HG02943 (cell line): ENCODE results near the gene TMEM178B.

ENCODE experiments used
- ATAC-seq: cut with Tn5 transposase; IDR thresholded peaks from one replicate; pipeline ENCODE4 v1.9.1; 2021; ENCODE audit warnings: mild to moderate bottlenecking, low read depth, moderate library complexity; ENCODE audit not compliant: unreplicated experiment

Gene TMEM178B

DNA sequence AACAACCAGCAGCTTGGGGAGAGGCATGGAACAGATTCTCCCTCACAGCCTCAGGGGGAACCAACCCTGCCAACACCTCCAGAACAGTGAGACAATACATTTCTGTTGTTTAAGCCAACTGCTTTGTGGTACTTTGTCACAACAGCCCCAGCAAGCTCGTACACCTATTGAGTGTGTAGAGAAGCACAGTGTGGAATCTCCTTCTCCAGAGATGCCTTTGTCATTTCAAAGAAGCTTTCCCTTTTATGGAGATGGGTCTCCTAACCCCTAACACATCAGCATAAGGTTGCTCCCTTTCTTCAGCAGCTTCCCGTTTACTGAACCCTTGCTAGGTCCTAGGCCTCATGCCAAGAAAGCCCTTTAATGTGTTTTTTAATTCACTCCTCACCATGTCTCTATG, 416.6 kb downstream of the TMEM178B start:
- ATAC-seq, result no peak

GRCh38 chr7:141495057-141495456, 421.2 kb downstream of the TMEM178B start:
- no peak for ATAC-seq

DNA sequence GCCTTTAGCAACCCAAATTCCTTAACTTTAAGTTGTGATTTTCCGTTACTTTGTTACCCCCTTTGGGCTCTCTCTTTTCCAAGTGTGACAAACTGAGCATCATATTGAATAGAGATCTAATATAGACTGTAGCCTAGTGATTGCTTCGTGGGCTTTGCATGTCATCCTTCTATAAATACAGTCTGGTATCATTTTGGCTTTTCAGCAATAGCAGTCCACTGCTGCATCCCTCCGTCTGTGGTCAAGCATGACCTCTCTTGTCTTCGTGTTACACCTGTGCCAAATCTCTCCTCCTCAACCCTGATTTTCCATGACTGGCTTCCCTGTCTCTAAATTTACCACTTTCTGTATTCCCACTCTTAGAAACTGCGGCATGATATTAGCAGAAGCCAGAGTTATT, 423.5 kb downstream of the TMEM178B start:
- no peak for ATAC-seq

DNA sequence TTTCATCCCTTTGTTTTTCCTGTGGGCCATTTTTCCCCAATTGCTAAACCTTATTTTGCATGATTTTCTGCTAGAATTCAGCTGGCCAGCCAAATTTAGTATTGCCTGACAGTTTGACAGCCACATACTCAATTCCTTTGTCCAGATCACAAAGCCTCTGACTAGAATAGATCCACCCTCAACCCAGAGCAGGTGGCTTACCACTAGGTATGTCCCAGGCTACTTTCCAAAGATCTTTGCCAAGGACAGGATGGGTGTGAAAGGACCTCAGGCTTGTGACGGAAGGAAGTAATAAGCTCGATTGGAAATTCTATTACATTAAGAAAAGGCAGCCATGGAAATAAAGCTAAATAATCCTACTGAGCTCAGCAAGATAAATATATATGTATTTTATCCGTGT, 426.7 kb downstream of the TMEM178B start:
- no peak for ATAC-seq

DNA sequence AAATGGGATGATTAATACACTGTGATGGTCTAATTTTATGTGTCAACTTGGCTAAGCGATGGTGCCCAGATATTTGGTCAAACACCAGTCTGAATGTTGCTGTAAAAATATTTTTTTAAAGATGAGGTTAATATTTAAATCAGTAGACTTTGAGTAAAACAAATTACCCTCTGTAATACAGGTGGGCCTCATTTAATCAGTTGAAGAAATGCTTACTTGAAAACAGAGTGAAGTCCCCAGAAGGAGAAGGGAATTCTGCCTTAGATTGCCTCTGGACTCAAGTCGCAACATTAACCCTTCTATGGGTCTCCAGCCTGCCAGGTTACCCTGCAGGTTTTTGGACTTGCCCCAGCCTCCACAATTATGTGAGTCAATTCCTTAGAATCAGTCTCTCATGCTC, 427.6 kb downstream of the TMEM178B start:
- ATAC-seq, result no peak

- no peak for ATAC-seq
These were observed 437.4 kb downstream of the TMEM178B start for GRCh38 chr7:141511316-141511675.

DNA sequence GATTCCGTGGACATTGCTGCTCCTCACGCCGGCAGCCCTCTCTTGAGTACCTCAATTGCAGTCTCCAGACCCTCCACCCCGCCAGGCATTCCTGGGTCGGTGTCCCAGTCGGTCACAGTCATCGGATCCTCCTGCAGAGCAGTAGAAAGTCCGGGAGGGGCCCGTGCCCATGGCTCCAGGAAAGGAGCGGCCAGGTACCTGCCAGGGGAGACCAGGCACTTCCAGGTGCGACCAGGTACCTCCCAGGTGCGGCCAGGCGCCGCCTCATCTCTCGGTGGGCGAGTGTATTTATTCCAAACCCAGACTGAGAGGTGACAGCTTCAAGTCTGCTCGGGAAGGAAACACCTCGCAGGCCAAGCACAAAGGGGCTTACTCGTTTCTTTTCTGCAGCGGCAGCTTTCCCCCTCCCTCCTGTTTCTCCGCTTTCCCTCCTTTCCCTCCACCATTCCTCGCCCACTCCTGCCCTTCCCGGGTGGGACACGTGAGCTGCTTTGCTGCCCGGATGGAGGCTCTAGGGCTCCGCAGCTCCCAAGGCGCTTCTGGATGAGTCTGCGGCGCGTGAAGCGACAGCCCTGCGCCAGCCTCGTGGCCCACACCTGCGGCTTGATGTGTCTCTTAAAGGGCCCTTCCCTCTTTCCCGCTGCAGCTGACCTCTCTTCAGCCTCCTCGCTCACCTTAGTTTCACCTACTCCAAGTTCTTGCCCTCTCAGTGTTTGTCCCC, 438.0 kb downstream of the TMEM178B start:
- ATAC-seq, result no peak

- no peak for ATAC-seq
These were observed 438.7 kb downstream of the TMEM178B start for GRCh38 chr7:141512597-141512996.

DNA sequence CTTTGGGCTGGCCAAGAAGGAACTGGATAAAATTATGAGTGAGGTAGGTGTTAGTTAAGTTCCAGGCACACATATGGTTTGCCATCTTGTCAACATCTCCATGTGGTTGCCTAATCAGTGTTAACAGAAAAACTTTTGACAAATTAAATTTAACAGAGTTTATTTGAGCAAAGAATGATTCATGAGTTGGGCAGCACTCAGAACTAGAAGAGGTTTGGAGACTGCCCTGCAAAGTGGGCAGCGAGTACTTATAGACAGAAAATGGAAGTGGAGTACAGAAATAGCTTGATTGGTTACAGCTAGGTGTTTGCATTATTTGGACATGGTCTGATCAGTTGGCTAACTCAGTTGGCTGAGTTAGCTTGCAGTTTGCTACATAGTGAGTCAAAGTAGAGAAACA, 439.9 kb downstream of the TMEM178B start:
- no peak for ATAC-seq

DNA sequence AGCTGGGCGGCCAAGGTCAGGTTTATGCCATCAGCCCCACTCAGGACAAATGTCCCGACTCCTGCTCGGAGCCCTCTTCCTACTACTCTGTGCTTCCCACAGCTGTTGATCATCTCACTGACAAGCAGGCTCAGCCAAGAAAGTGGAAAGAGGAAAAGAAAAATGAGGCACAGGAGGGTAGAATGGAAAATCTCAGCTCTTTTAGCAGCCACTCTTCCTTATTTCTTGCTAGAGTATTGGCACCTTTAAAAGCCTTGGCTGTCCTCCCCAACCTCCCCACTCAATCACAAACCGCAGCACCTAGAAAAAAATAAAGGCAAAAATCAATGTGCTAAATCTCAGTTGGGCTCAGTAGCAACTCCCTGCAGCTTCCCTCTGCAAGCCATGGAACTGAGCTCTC, 442.1 kb downstream of the TMEM178B start:
- no peak for ATAC-seq

DNA sequence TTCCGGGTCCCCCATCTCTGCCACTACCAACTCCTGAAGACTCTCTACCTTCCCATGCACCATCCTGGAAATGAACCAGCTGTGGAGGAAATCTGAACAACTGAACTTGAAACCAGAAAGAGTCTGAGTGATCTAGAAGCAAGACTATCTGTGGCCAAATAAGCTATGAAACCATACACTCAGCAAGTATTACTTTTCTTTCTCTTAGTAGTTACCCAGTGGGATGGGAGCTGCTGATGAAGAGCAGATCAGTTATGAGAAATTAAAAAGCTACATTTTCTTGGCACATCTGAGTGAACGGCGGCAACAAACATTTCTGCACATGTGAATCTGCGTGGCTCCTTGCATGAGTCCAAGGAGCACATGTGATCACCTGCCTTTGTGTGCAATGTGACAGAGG, 445.8 kb downstream of the TMEM178B start:
- ATAC-seq, result no peak

DNA sequence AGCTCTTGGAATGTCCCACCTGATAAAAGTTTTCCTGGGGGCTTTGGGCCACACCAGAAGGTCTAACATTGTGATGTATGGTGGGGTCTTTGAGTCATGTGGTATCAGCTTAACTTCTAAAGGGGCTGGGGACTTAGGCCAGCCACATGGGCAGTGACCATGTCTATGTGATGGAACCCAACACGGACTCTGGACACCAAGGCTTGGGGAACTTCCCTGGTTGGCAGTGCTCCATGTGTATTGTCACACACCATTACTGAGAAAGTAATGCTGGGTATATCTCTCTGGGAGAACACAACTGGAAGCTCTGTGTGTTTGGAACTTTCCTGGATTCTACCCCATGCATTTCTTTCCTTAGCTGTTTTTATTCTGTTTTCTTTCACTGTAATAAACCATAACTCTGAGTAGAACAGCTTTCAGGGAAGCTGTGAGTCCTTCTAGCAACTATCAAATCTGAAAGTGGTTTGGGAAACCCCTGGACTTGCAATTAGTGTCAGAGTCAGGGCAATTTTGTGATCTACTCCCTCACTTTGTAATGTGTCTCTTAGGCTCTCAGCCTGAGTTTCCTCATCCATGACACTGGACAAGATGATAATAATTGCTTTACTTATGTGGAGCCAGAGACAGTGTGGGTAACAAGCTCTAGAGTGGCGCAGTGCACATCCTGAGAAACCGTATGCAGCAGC, 448.9 kb downstream of the TMEM178B start:
- ATAC-seq, result no peak

DNA sequence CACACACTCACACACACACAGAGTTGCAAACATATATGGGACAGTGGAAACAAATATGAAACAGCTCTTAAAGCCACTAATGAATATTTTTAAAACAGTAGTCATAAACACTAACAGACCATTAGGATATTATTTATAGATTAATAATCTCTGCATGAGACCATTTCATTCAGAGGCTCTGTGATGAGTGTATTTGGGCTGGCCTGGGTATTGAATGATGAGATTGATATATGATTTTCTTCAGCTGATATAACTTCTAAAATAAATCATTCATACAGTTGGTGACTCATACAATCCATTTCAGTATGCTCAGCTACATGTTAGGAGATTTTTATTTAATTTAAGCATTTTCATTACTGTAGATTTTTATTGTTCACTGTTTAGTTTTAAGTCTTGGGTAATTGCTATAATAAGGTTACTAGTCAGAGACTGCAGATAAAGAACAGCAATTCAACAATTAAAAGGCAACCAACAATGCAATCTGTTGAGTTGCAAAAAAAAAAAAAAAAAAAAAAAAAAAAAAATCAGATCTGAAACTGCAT, 452.2 kb downstream of the TMEM178B start:
- no peak for ATAC-seq

- no peak for ATAC-seq
These were observed 453.2 kb downstream of the TMEM178B start for GRCh38 chr7:141527076-141527475.

DNA sequence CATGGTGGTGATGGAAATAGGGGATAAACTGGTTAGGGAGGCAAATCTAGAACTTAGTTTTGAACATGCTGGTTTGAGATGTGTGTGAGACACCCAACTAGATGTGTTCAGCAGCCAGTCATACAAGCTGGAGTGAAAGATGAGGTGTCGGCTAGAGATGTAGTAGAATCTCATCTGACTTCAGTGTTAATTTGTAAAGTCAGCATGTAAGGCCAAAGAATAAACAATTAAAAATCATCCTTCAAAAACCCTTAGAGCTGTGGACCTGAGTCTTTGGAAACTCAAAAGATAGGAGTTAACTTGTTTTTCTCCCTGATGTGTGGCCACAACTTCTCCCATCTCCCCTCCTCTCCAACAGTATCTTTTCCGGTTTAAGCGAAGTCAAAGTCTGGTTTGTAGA, 454.5 kb downstream of the TMEM178B start:
- no peak for ATAC-seq
